ENCODE measurements around the gene PCSK1N. TPM values are rescaled to one million over a fixed set of nuclear protein-coding genes. Genes with fewer than 3 reads are reported as not detected.
"Not testable (repeated sequence)": the region's sequence is repeated elsewhere in the genome, so short reads cannot be mapped to it uniquely, and the experiment has no call there.

The PCSK1N gene
- total and polyA plus RNA-seq, 7 experiments from 2014 or later, result 0.36 to 14.0 (median 4.6) TPM

- H3K9me3 Mint-ChIP-seq; H3K36me3 ChIP-seq (ENCODE audit: control insufficient read depth in 2 of 3, insufficient read depth in 3 of 3, low read length in 3 of 3); H3K27ac ChIP-seq (ENCODE audit: low read depth, low read length); CTCF ChIA-PET; POLR2A ChIA-PET; H3K4me3 ChIP-seq (ENCODE audit: low read length); intact Hi-C loops (cut with micrococcal nuclease); H3K4me3 Mint-ChIP-seq; H3K9me3 ChIP-seq (ENCODE audit: control insufficient read depth in 2 of 3, low read length in 3 of 3); H3K36me3 Mint-ChIP-seq; H3K4me1 ChIP-seq (ENCODE audit: control insufficient read depth in 2 of 2, insufficient read depth in 2 of 2, low read length in 2 of 2); ATAC-seq; H3K27me3 ChIP-seq (ENCODE audit: control insufficient read depth in 2 of 2, insufficient read depth in 2 of 2, low read length in 2 of 2); DNase-seq: not testable (repeated sequence)
- Mint-ChIP-seq H3K27me3 (peaks cover 0 to 14% (median 4%) of the 10 kb centered on the region in 5 donors), H3K27ac (peak overlapping the region in 1 of 9 donors; percentile 16), H3K4me1 (peaks cover 0 to 11% (median 6%) of the 10 kb centered on the region in 7 donors)
Measured at GRCh38 chrX:48854121-48854804, 18.9 kb upstream of the PCSK1N start.

- H3K36me3 Mint-ChIP-seq; H3K4me3 ChIP-seq (ENCODE audit: low read length); H3K36me3 ChIP-seq (ENCODE audit: control insufficient read depth in 2 of 3, insufficient read depth in 3 of 3, low read length in 3 of 3); DNase-seq; POLR2A ChIA-PET; H3K27ac Mint-ChIP-seq; intact Hi-C loops (cut with micrococcal nuclease); H3K9me3 ChIP-seq (ENCODE audit: control insufficient read depth in 2 of 3, low read length in 3 of 3); H3K9me3 Mint-ChIP-seq; H3K4me1 ChIP-seq (ENCODE audit: control insufficient read depth in 2 of 2, insufficient read depth in 2 of 2, low read length in 2 of 2); H3K27me3 ChIP-seq (ENCODE audit: control insufficient read depth in 2 of 2, insufficient read depth in 2 of 2, low read length in 2 of 2); H3K4me3 Mint-ChIP-seq; CTCF ChIA-PET; H3K27ac ChIP-seq (ENCODE audit: low read depth, low read length); ATAC-seq: not testable (repeated sequence)
- Mint-ChIP-seq H3K27me3 (peaks cover 0 to 14% (median 4%) of the 10 kb centered on the region in 5 donors), H3K4me1 (peaks cover 0 to 17% (median 12%) of the 10 kb centered on the region in 7 donors)
Measured at GRCh38 chrX:48853494-48853893, 18.1 kb upstream of the PCSK1N start.

- H3K27me3 ChIP-seq (ENCODE audit: control insufficient read depth in 2 of 2, insufficient read depth in 2 of 2, low read length in 2 of 2), result no peaks in the 10 kb centered on the region
- no peaks in the 10 kb centered on the region for H3K36me3 ChIP-seq (ENCODE audit: control insufficient read depth in 2 of 3, insufficient read depth in 3 of 3, low read length in 3 of 3)
- no peaks in the 10 kb centered on the region for H3K9me3 ChIP-seq (ENCODE audit: control insufficient read depth in 2 of 3, low read length in 3 of 3)
- Mint-ChIP-seq H3K4me3 (no peak overlapping the region), H3K4me1 (peaks cover 0 to 17% (median 12%) of the 10 kb centered on the region in 7 donors), H3K27me3 (peaks cover 0 to 14% (median 4%) of the 10 kb centered on the region in 5 donors), H3K36me3 (peaks cover 0 to 5% (median 0%) of the 10 kb centered on the region in 5 donors), H3K9me3 (peaks cover 0 to 3% (median 0%) of the 10 kb centered on the region in 11 donors), H3K27ac (no peak overlapping the region)
- intact Hi-C loops (cut with micrococcal nuclease), result no loop called here
- DNase-seq, result no peak
- ATAC-seq, result no peak
- no peak overlapping the region for H3K4me3 ChIP-seq (ENCODE audit: low read length)
- ChIA-PET CTCF (no interaction called here), POLR2A (no interaction called here)
- no peak overlapping the region for H3K27ac ChIP-seq (ENCODE audit: low read depth, low read length)
- H3K4me1 ChIP-seq (ENCODE audit: control insufficient read depth in 2 of 2, insufficient read depth in 2 of 2, low read length in 2 of 2), result no peaks in the 10 kb centered on the region
Measured at GRCh38 chrX:48852857-48853256, 17.4 kb upstream of the PCSK1N start.

GRCh38 chrX:48848847-48849246 is 13.4 kb upstream of the PCSK1N start:
- Mint-ChIP-seq H3K4me1 (peaks cover 0 to 12% (median 7%) of the 10 kb centered on the region in 7 donors), H3K27me3 (peaks cover 0 to 3% (median 0%) of the 10 kb centered on the region in 5 donors), H3K4me3 (peak overlapping the region in 6 of 10 donors; percentile 7 to 55 (median 36)), H3K36me3 (peaks cover 0 to 5% (median 0%) of the 10 kb centered on the region in 5 donors), H3K9me3 (peaks cover 0 to 3% (median 0%) of the 10 kb centered on the region in 11 donors), H3K27ac (no peak overlapping the region)
- POLR2A ChIA-PET, result interaction anchor here (0.7 kb wide), 1 partner anchor 275 kb away, joined by 3 read pairs; no protein-coding TSS in a partner anchor
- DNase-seq, result peak in 3 of 9 donors; percentile 26 to 40 (median 37)
- intact Hi-C loops (cut with micrococcal nuclease), result no loop called here
- H3K27me3 ChIP-seq (ENCODE audit: control insufficient read depth in 2 of 2, insufficient read depth in 2 of 2, low read length in 2 of 2), result no peaks in the 10 kb centered on the region
- no peak overlapping the region for H3K4me3 ChIP-seq (ENCODE audit: low read length)
- no peaks in the 10 kb centered on the region for H3K9me3 ChIP-seq (ENCODE audit: control insufficient read depth in 2 of 3, low read length in 3 of 3)
- peak; percentile 37 for ATAC-seq
- no peaks in the 10 kb centered on the region for H3K36me3 ChIP-seq (ENCODE audit: control insufficient read depth in 2 of 3, insufficient read depth in 3 of 3, low read length in 3 of 3)
- CTCF ChIA-PET, result interaction anchor here (1.0 kb wide), 1 partner anchor 15 kb away, joined by 3 read pairs; no protein-coding TSS in a partner anchor
- H3K4me1 ChIP-seq (ENCODE audit: control insufficient read depth in 2 of 2, insufficient read depth in 2 of 2, low read length in 2 of 2), result no peaks in the 10 kb centered on the region
- H3K27ac ChIP-seq (ENCODE audit: low read depth, low read length), result no peak overlapping the region

- no peaks in the 10 kb centered on the region for H3K4me1 ChIP-seq (ENCODE audit: control insufficient read depth in 2 of 2, insufficient read depth in 2 of 2, low read length in 2 of 2)
- intact Hi-C loops (cut with micrococcal nuclease), result no loop called here
- no peak overlapping the region for H3K27ac ChIP-seq (ENCODE audit: low read depth, low read length)
- CTCF ChIA-PET, result no interaction called here
- Mint-ChIP-seq H3K27ac (no peak overlapping the region), H3K4me1 (peaks cover 2 to 8% (median 3%) of the 10 kb centered on the region in 7 donors), H3K36me3 (peaks cover 0 to under 1% (median 0%) of the 10 kb centered on the region in 5 donors), H3K9me3 (peaks cover 0 to 4% (median 0%) of the 10 kb centered on the region in 11 donors), H3K27me3 (peaks cover 0 to 29% (median 8%) of the 10 kb centered on the region in 5 donors), H3K4me3 (no peak overlapping the region)
- no peaks in the 10 kb centered on the region for H3K36me3 ChIP-seq (ENCODE audit: control insufficient read depth in 2 of 3, insufficient read depth in 3 of 3, low read length in 3 of 3)
- POLR2A ChIA-PET, result no interaction called here
- H3K4me3 ChIP-seq (ENCODE audit: low read length), result no peak overlapping the region
- H3K27me3 ChIP-seq (ENCODE audit: control insufficient read depth in 2 of 2, insufficient read depth in 2 of 2, low read length in 2 of 2), result no peaks in the 10 kb centered on the region
- H3K9me3 ChIP-seq (ENCODE audit: control insufficient read depth in 2 of 3, low read length in 3 of 3), result no peaks in the 10 kb centered on the region
- ATAC-seq, result no peak
- no peak for DNase-seq
Measured at GRCh38 chrX:48839686-48840085, 4.3 kb upstream of the PCSK1N start.

GRCh38 chrX:48834383-48834709 is 1.1 kb downstream of the PCSK1N start:
- no peak for ATAC-seq

More at GRCh38 chrX:48834383-48834709, 1.1 kb downstream of the PCSK1N start:
- Mint-ChIP-seq H3K4me3 (peak overlapping the region; percentile 79 to 92 (median 86)), H3K27me3 (peaks cover 5 to 60% (median 40%) of the 10 kb centered on the region in 5 donors), H3K4me1 (peaks cover 8 to 21% (median 16%) of the 10 kb centered on the region in 7 donors), H3K9me3 (peaks cover 0 to 3% (median 0%) of the 10 kb centered on the region in 11 donors), H3K27ac (peak overlapping the region in 4 of 9 donors; percentile 41 to 54 (median 44)), H3K36me3 (peaks cover 0 to 3% (median 0%) of the 10 kb centered on the region in 5 donors)
- H3K4me3 ChIP-seq (ENCODE audit: low read length), result peak overlapping the region; percentile 44
- no peak for DNase-seq
- H3K27me3 ChIP-seq (ENCODE audit: control insufficient read depth in 2 of 2, insufficient read depth in 2 of 2, low read length in 2 of 2), result no peaks in the 10 kb centered on the region
- H3K9me3 ChIP-seq (ENCODE audit: control insufficient read depth in 2 of 3, low read length in 3 of 3), result no peaks in the 10 kb centered on the region
- H3K36me3 ChIP-seq (ENCODE audit: control insufficient read depth in 2 of 3, insufficient read depth in 3 of 3, low read length in 3 of 3), result no peaks in the 10 kb centered on the region
- peaks cover 0 to 5% of the 10 kb centered on the region in 2 donors for H3K4me1 ChIP-seq (ENCODE audit: control insufficient read depth in 2 of 2, insufficient read depth in 2 of 2, low read length in 2 of 2)
- POLR2A ChIA-PET, result interaction anchor here (0.7 to 1.3 kb wide), 2 partner anchors 33 to 72 kb away, joined by 3 read pairs; no protein-coding TSS in a partner anchor
- no peak overlapping the region for H3K27ac ChIP-seq (ENCODE audit: low read depth, low read length)
- CTCF ChIA-PET, result interaction anchor here (1.0 kb wide), 1 partner anchor 15 kb away, joined by 3 read pairs; no protein-coding TSS in a partner anchor
- intact Hi-C loops (cut with micrococcal nuclease), result no loop called here

Measured in naive thymus-derived CD4-positive, alpha-beta T cell (primary cell).